DMS 273 (cell line): ENCODE results near the gene THOC2.
A peak's percentile ranks its signal among the peaks of the same experiment; 100 is the strongest.
"Not testable (repeated sequence)": the region's sequence is repeated elsewhere in the genome, so short reads cannot be mapped to it uniquely, and the experiment has no call there.

Source experiments
- DNase-seq: peaks from one replicate; lab custom pipeline; 2025; ENCODE audit not compliant: unreplicated experiment; lab: John Stamatoyannopoulos, UW

The THOC2 gene

GRCh38 chrX:123665197-123665596, 67.7 kb downstream of the THOC2 start:
- DNase-seq = no peak

- DNase-seq = not testable (repeated sequence)
Observed at GRCh38 chrX:123664467-123665167, 68.2 kb downstream of the THOC2 start.

GRCh38 chrX:123663720-123664119, 69.1 kb downstream of the THOC2 start:
- DNase-seq = not testable (repeated sequence)

GRCh38 chrX:123656507-123656906, 76.3 kb downstream of the THOC2 start:
- DNase-seq = not testable (repeated sequence)

- DNase-seq = not testable (repeated sequence)
Observed at GRCh38 chrX:123648811-123649181, 84.1 kb downstream of the THOC2 start.

GRCh38 chrX:123648028-123648810, 84.6 kb downstream of the THOC2 start:
- peak; percentile 22 for DNase-seq

GRCh38 chrX:123647244-123647643, 85.6 kb downstream of the THOC2 start:
- no peak for DNase-seq

GRCh38 chrX:123629502-123629901, 103.3 kb downstream of the THOC2 start:
- no peak for DNase-seq

GRCh38 chrX:123626962-123627361, 105.9 kb downstream of the THOC2 start:
- no peak for DNase-seq

GRCh38 chrX:123625952-123626351, 106.9 kb downstream of the THOC2 start:
- no peak for DNase-seq

- DNase-seq = no peak
Observed at GRCh38 chrX:123625477-123625876, 107.4 kb downstream of the THOC2 start.

- no peak for DNase-seq
Observed at GRCh38 chrX:123617007-123617406, 115.8 kb downstream of the THOC2 start.

GRCh38 chrX:123610915-123611314, 121.9 kb downstream of the THOC2 start:
- DNase-seq = no peak

GRCh38 chrX:123607806-123608205, 125.0 kb downstream of the THOC2 start:
- DNase-seq = no peak

GRCh38 chrX:123607270-123607669, 125.6 kb downstream of the THOC2 start:
- no peak for DNase-seq

GRCh38 chrX:123603491-123603890, 129.4 kb downstream of the THOC2 start:
- DNase-seq = no peak

- DNase-seq = no peak
Observed at GRCh38 chrX:123601437-123601836, 131.4 kb downstream of the THOC2 start.

GRCh38 chrX:123600181-123600580, 132.7 kb downstream of the THOC2 start:
- no peak for DNase-seq

- DNase-seq = no peak
Observed at GRCh38 chrX:123590842-123591486, 141.9 kb downstream of the THOC2 start.

- no peak for DNase-seq
Observed at GRCh38 chrX:123588723-123589122, 144.1 kb downstream of the THOC2 start.

GRCh38 chrX:123581586-123581985, 151.3 kb downstream of the THOC2 start:
- no peak for DNase-seq

- DNase-seq = no peak
Observed at GRCh38 chrX:123580792-123581191, 152.1 kb downstream of the THOC2 start.
